Type B pancreatic cell (in vitro differentiated cells): Measurements from ENCODE around the gene MAP3K1. TPM values are rescaled to one million over a fixed set of nuclear protein-coding genes. Genes with fewer than 3 reads are reported as not detected.
A peak's percentile ranks its signal among the peaks of the same experiment; 100 is the strongest.
"Not testable (repeated sequence)": the region's sequence is repeated elsewhere in the genome, so short reads cannot be mapped to it uniquely, and the experiment has no call there.

ENCODE experiments used
- DNase-seq: peaks from one replicate; pipeline ENCODE4 v3.0.0; 2021; ENCODE audit warnings: mixed read lengths; ENCODE audit not compliant: unreplicated experiment; ENCODE audit errors: extremely low spot score
- H3K27ac Mint-ChIP-seq: 2 replicates; pipeline ENCODE4 v1.8.0; 2021; ENCODE audit warnings: mild to moderate bottlenecking, mixed read lengths
- H3K27me3 Mint-ChIP-seq: 2 replicates; pipeline ENCODE4 v1.8.0; 2021; ENCODE audit warnings: mixed read lengths
- H3K36me3 Mint-ChIP-seq: 2 replicates; pipeline ENCODE4 v1.8.0; 2021; ENCODE audit warnings: mixed read lengths
- H3K4me1 Mint-ChIP-seq: one replicate; pipeline ENCODE4 v1.8.0; 2021; ENCODE audit warnings: mixed read lengths; ENCODE audit not compliant: unreplicated experiment
- H3K4me3 Mint-ChIP-seq: 2 replicates; pipeline ENCODE4 v1.8.0; 2021; ENCODE audit warnings: mild to moderate bottlenecking, mixed read lengths
- H3K9me3 Mint-ChIP-seq: 2 replicates; pipeline ENCODE4 v1.8.0; 2021; ENCODE audit warnings: mixed read lengths
- CTCF ChIP-seq: fragments of 200-600 bp; sonication (generic); conservative IDR thresholded peaks from 2 replicates; pipeline ENCODE4 v1.5.0; 2021; ENCODE audit warnings: antibody characterized with exemption, mild to moderate bottlenecking
- long read RNA-seq: library from polyadenylated mRNA; unstranded; transcript quantifications from one replicate; pipeline ENCODE4 v2.0.0, GENCODE V29; 2020
- total RNA-seq: library from RNA; stranded (reverse); gene quantifications from 2 replicates; pipeline ENCODE4 v1.2.1, GENCODE V29; 2021; ENCODE audit warnings: low replicate concordance

The MAP3K1 gene
- 40.9 and 48.4 TPM in 2 replicates for total RNA-seq
- long read RNA-seq, partial matches to known transcripts, result 5 of 15 reads
- long read RNA-seq, other reads (novel, unspliced or antisense), result 10 of 15 reads

- peaks cover 13% of the 10 kb centered on the region for H3K27me3 Mint-ChIP-seq
- H3K27ac Mint-ChIP-seq, result peak within 1 kb of the TSS; percentile 89
- H3K4me3 Mint-ChIP-seq, result peak within 1 kb of the TSS; percentile 94
- H3K36me3 Mint-ChIP-seq, result peaks cover 5% of the 10 kb centered on the region
- DNase-seq, result peak; percentile 89
- no peaks in the 10 kb centered on the region for H3K9me3 Mint-ChIP-seq
- peaks cover 34% of the 10 kb centered on the region for H3K4me1 Mint-ChIP-seq
- TF ChIP-seq CTCF, result no peak
Measured at GRCh38 chr5:56814963-56815657, at the start of gene MAP3K1. Gene MAP3K1 (plus strand): TSS chr5:56815549. CDS start chr5:56815574, 25 bp downstream.

- no peak for DNase-seq
- no peak for TF ChIP-seq CTCF
- no peaks in the 10 kb centered on the region for H3K27me3 Mint-ChIP-seq
- H3K4me3 Mint-ChIP-seq, result no peak overlapping the region
- no peak overlapping the region for H3K27ac Mint-ChIP-seq
- H3K36me3 Mint-ChIP-seq, result no peaks in the 10 kb centered on the region
- H3K9me3 Mint-ChIP-seq, result no peaks in the 10 kb centered on the region
- peaks cover 10% of the 10 kb centered on the region for H3K4me1 Mint-ChIP-seq
Measured at GRCh38 chr5:56766926-56767325, 48.4 kb upstream of the MAP3K1 start.

GRCh38 chr5:56769875-56770604, 45.3 kb upstream of the MAP3K1 start:
- Mint-ChIP-seq H3K4me1 (no peaks in the 10 kb centered on the region), H3K36me3 (no peaks in the 10 kb centered on the region), H3K4me3 (no peak overlapping the region), H3K27me3 (no peaks in the 10 kb centered on the region), H3K27ac (no peak overlapping the region), H3K9me3 (no peaks in the 10 kb centered on the region)
- TF ChIP-seq CTCF, result no peak
- DNase-seq, result no peak

GRCh38 chr5:56772767-56773166, 42.6 kb upstream of the MAP3K1 start:
- Mint-ChIP-seq H3K27me3 (no peaks in the 10 kb centered on the region), H3K4me1 (no peaks in the 10 kb centered on the region), H3K36me3 (no peaks in the 10 kb centered on the region), H3K4me3 (no peak overlapping the region), H3K27ac (no peak overlapping the region), H3K9me3 (no peaks in the 10 kb centered on the region)
- no peak for DNase-seq
- no peak for TF ChIP-seq CTCF

- Mint-ChIP-seq H3K9me3 (no peaks in the 10 kb centered on the region), H3K36me3 (no peaks in the 10 kb centered on the region), H3K4me3 (no peak overlapping the region), H3K27me3 (no peaks in the 10 kb centered on the region), H3K27ac (no peak overlapping the region), H3K4me1 (no peaks in the 10 kb centered on the region)
- DNase-seq, result no peak
- TF ChIP-seq CTCF, result no peak
Measured at GRCh38 chr5:56774957-56775356, 40.4 kb upstream of the MAP3K1 start.

GRCh38 chr5:56776212-56776846, 39.0 kb upstream of the MAP3K1 start:
- H3K9me3 Mint-ChIP-seq, H3K27me3 Mint-ChIP-seq, DNase-seq, H3K4me1 Mint-ChIP-seq, H3K4me3 Mint-ChIP-seq, H3K27ac Mint-ChIP-seq, H3K36me3 Mint-ChIP-seq: not testable (repeated sequence)
